Fibroblast of skin of left quadriceps (primary cell): ENCODE measurements around the gene F2RL3.

Source experiments
- DNase-seq, 2 experiments: peaks; one replicate each; pipeline ENCODE4 v3.0.0-alpha.2; 2013; ENCODE audit warnings: low read depth in 2 of 2

F2RL3 gene

GRCh38 chr19:16894080-16894479 is 5.3 kb downstream of the F2RL3 start:
- DNase-seq, result no peak

GRCh38 chr19:16895467-16896145 is 6.8 kb downstream of the F2RL3 start:
- DNase-seq, result no peak

DNA sequence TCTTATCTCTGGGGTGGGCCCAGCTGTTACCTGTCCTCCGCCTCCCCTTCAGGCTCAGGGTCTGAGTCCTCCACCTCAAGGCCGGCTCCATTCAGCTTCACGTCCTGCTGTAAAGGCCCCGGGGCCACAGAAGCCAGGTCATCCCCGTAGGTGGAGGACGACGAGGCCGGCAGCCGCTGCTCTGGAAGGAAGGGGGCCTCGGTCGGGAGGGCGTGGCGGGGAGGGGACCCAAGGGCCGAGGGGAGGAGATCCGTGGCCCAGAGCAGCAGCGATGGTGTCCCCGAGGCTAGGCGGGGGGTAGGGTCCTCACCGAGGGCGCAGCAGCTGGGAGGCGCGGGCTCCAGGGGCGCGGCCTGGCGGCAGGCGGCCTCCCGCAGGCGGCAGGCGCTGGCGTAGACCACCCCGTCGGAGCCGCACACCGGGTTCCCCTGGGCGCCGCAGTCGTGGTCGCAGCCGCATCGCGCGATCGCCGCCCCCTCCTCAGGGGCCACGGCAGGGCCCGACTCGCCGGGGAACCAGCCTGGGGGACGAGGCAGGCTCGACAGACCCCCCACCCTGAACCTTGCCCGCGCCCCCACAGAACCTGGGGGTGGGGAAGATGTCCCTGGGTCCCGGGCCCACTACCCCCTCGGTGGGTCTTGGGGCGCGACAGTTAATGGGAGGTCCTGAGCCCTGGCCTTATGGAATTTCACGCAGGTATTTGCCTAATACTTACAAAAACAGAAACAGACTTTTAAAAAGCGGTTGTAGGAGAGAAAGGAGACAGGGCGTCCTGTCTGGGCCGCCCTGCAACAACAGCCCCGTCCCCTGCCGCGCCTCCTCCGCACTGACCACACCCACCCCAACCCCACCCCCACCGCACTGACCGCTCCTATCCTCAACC is 7.6 kb downstream of the F2RL3 start:
- no peak for DNase-seq

DNA sequence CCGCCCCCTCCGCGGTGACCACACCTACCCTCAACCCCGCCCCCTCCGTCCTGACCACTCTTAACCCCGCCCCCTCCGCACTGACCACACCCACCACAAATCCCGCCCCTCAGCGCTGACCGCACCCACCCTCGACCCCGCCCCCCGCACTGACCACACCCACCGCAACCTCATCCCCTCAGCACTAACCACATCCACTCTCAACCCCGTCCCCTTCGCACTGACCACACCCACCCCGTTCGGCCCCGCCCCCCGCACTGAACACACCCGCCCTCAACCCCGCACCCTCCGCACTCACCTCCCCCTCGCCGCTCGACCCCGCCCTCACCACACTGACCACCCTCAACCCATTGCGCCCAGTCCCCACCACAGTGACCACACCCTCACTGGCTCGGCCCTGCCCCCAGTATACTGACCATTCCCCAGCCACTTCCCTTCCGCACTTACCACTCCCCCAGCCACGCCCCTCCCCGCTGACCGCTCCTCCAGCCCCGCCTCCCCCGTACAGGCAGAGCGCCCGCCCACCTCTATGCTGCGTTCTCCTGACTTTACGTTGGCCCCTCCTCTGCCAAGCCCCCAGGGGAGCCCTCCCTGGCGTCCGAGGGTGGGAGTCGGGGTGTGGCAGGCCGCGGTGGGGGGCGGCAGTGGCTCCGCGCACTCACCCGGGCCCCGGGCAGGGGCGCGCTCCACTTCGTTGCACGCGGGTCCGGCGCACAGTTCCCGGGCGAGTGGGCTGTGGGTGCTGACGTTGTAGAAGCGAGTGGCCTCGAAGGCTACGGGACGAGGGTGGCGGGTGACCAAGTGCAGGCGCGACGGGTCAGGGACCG is 8.4 kb downstream of the F2RL3 start:
- DNase-seq, result peak; percentile 71 to 72

DNA sequence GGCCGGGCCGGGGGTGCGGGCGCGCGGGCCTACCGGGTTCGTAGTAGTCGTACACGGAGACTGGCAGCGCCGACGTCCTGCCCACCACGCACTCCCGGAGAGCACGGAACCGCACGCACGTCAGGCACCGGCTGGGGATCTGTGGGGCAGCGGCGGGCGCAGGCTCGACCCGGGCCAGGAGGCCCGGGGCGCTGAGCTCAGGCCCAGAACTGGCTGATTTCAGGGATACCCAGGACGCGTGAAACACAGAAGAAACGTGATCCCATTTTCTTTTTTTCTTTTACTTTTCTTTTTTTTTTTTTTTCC is 9.0 kb downstream of the F2RL3 start:
- DNase-seq, result no peak

GRCh38 chr19:16898361-16899015 is 9.7 kb downstream of the F2RL3 start:
- DNase-seq, result no peak

- DNase-seq, result no peak
Measured at GRCh38 chr19:16899566-16900075, 10.8 kb downstream of the F2RL3 start.

DNA sequence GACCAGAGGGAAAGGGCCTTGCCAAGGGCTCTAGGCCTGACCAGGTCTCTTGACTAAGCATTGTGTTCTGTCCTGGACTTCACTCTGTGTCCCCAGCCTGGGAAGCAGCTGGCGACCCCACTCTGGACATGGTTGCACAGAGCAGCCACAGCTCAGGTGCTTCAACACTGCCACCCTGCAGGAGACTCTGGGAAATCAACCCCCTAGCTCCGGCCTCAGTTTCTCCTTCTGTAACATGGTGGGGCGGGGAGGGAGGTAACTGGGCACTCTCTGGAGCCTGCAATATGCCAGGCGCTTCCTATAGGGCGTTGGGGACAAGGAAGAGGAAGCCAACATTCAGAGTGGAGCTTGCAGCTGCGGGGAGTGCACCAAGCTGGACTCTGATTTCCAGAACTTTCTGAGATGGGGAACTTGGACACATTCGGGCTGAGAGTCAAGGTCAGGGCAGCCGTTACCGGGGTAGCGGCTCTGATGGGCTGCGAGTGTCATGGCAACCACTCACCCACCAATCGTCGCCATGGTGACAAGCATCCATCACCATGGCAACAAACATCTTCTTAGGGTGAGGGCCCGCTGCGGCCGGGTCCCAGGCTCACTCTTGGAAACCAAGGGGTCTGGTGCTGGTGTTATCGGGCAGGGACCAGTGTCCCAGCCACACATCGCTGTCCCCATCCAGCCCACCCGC is 12.8 kb downstream of the F2RL3 start:
- DNase-seq, result no peak

DNA sequence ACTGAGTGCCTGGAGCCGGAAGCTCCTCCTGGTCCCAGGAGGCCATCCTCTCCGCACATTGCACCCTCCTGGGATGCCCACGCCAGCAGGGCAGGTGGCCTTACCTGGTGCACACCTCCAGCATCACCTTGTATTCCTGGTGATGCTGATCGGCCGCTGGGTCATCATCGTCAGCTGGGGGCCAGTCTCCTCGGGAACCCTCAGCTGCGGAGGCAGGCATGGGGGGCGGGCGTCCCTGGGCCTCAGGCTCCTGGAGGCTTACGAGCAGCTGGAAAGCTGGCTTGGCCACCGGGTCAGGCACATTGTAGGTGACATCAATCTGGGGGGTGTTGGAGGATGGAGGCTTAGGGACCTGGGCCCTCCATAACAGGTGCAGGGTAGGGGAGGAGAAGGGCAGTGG is 13.7 kb downstream of the F2RL3 start:
- DNase-seq, result no peak

- no peak for DNase-seq
Measured at GRCh38 chr19:16903347-16903746, 14.5 kb downstream of the F2RL3 start.

DNA sequence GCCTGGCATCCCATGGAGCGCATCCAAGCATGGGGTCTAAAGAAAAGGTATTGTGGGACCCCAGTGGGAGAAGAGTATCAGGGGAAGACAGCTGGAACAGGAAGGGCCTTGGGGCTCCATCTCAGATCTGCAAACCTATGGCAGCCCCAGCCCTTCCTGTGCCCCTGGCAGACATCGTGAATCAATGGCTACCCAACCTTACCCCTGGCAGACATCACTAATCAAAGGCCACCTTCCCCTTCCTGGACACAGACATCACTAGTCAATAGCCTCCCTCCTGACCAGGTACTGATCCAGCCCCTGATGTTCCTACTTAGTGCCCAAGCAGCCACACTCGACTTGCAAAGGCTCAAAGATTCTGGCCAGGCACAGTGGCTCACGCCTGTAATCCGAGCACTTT is 15.8 kb downstream of the F2RL3 start:
- DNase-seq, result no peak

DNA sequence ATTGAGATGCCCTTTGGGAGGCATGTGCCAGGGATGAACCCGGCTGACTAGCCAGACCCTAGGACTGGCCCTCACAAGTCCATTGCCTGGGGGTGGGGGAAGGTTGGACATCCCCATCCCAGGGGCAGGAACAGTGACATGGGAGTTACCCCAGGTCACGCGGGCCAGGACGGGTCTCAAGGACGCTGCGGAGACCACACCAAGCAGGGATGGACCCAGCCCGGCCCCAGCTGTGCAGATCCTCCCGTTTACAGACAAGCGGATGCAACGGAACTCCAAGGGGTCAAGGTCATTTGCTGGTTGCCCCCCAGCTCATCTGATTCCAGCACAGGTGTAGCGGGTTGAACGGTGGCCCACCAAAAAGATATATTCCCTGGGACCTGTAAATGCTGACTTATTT is 20.0 kb downstream of the F2RL3 start:
- DNase-seq, result no peak

GRCh38 chr19:16911046-16911445 is 22.2 kb downstream of the F2RL3 start:
- no peak for DNase-seq

DNA sequence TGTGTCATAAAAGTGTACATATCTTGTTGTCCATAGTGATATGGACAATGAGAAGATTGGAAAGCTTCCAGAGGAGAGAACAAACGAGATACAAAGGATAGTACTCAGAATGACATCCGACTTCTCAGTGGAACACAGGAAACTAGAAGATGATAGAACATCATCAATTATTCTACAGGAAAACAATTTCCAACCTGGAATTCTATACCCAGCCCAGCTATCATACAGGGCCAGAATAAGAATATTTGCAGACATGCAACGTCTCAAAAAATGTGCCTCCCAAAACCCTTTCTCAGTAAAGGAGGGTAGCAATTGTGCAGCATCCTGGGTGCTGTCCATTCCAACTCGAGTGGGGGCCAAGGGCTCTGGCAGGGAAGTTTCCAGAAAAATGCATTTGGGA is 24.0 kb downstream of the F2RL3 start:
- no peak for DNase-seq

DNA sequence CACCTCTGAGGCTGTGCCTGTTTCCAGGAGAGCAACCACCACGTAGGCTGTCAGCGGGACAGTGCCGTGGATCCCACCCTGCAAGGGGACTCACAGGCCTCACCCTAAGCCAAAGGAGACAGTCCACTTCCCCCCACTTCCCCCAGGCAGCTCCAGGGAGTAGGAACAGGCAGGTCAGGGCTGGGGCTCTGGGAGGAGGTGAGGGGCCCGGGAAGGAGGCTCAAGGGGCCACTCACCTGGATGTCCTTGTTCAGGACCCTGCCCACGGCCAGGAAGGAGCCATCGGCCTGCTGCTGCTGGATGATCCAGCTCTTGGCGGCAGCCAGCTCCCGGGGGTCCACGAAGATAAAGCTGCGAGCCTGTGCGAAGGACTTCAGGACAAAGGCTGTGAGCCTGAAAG is 25.6 kb downstream of the F2RL3 start:
- DNase-seq, result no peak

DNA sequence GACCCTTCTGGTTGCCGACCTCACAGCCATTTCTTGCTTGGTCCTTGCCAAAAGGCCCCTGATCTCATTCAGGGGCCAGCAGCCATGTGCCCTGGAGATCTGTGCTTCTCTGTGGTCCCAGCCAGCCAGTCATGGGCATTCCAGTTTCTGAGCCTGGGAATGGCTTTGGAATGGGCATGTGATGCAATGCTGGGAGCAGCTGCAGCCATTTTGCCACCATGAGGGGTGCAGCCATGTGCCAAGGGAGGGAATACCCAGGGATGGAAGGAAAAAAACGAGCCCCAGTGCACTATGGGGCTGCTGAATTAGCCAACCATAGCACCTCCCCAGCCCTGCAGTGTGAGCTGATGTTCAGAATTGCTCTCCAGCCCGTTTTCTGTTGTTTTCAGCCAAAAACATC is 26.3 kb downstream of the F2RL3 start:
- no peak for DNase-seq

DNA sequence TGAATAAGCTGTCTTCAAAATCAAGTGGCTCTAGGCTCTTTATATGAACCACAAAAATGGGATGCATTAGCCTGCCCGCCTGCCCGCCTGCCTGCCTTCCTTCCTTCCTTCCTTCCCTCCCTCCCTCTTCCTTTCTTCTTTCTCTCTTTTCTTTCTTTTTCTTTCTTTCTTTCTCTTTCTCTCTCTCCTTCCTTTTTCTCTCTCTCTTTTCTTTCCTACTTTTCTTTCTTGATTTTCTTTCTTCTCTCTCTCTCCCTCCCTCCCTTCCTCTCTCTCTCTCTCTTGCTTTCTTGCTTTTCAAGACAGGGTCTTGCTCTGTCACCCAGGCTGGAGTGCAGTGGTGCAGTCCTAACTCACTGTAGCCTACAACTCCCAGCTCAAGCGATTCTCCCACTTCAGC is 26.9 kb downstream of the F2RL3 start:
- no peak for DNase-seq

DNA sequence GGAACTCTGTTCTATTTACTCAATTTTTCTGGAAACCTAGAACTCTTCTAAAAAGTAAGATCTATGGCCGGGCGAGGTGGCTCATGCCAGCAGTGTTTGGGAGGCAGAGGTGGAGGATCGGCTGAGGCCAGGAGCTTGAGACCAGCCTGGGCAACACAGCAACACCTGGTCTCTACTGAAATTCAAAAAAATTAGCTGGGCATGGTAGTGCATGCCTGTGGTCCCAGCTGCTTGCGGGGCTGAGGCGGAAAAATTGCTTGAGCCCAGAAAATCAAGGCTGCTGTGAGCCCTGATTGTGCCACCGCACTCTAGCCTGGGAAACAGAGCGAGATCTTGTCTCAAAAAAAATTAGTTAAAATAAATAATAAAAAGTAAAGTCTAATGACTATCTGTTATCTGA is 28.6 kb downstream of the F2RL3 start:
- DNase-seq, result no peak

DNA sequence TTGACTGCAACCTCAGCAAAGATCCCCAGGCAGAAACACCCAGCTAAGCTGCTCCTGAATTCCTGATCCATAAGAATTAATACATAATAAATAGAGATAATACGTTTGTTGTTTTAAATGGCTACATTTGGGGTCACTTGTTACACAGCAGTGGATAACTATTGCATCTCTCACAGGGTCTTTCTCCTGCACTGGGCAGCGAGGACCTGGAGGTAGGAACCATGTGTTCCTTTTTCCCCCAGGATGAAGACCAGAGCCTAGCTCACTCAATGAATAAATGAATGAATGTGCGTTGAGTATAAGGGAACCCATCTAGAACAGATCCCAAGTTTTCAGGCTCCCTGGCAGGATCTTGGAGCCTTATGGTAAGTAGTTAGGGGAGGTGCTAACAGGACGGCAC is 30.7 kb downstream of the F2RL3 start:
- no peak for DNase-seq

- DNase-seq, result peak; percentile 32 to 45
Measured at GRCh38 chr19:16920816-16921529, 32.2 kb downstream of the F2RL3 start.
